ENCODE measurements around the gene ZDHHC11B.
"Not testable (repeated sequence)": the region's sequence is repeated elsewhere in the genome, so short reads cannot be mapped to it uniquely, and the experiment has no call there.

The ZDHHC11B gene

GRCh38 chr5:785181-785705, 714 bp upstream of the ZDHHC11B start:
- DNase-seq (ENCODE audit: extremely low spot score); POLR2A ChIA-PET: not testable (repeated sequence)

GRCh38 chr5:783881-784427, 575 bp downstream of the ZDHHC11B start:
- CTCF ChIA-PET; DNase-seq (ENCODE audit: extremely low spot score); POLR2A ChIA-PET: not testable (repeated sequence)
- peak; percentile 42; the same call in 1 of the 2 replicates for TF ChIP-seq L3MBTL2 (conservative IDR thresholded peaks at IDR 0.05)

More at GRCh38 chr5:785181-785705, 714 bp upstream of the ZDHHC11B start:
- CTCF ChIA-PET, result not testable (repeated sequence)

GRCh38 chr5:783049-783802, 1.3 kb downstream of the ZDHHC11B start:
- CTCF ChIA-PET; DNase-seq (ENCODE audit: extremely low spot score); POLR2A ChIA-PET: not testable (repeated sequence)

- DNase-seq (ENCODE audit: extremely low spot score); CTCF ChIA-PET; POLR2A ChIA-PET: not testable (repeated sequence)
These were observed 2.2 kb downstream of the ZDHHC11B start for GRCh38 chr5:782356-782755.

DNA sequence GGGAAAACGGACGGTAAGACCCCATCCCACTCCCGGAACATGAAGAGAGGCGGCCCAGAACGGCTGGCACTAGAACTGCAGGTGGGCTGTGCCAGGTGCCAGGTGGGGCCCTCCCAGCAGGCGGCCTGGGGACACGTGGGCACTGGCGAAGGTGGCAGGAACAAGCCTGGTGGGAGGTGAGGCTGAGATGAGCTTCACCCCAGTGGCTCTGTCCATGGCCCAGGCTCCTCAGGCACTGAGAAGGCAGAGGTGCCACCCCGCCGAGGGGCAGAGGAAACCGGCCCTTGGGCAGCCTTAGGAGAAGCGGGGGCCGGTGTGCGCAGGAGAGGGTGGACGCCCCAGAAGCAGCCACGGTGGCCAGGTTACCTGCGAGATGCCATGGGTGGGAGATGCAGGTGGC, 4.0 kb downstream of the ZDHHC11B start:
- CTCF ChIA-PET; POLR2A ChIA-PET; DNase-seq (ENCODE audit: extremely low spot score): not testable (repeated sequence)

GRCh38 chr5:778967-779366, 5.6 kb downstream of the ZDHHC11B start:
- POLR2A ChIA-PET; CTCF ChIA-PET; DNase-seq (ENCODE audit: extremely low spot score): not testable (repeated sequence)

GRCh38 chr5:778421-778820, 6.1 kb downstream of the ZDHHC11B start:
- DNase-seq (ENCODE audit: extremely low spot score); CTCF ChIA-PET; POLR2A ChIA-PET: not testable (repeated sequence)

GRCh38 chr5:777756-778161, 6.8 kb downstream of the ZDHHC11B start:
- ChIA-PET POLR2A (interaction anchor here (0.7 kb wide), 1 partner anchor 13 kb away, joined by 3 read pairs; no protein-coding TSS in a partner anchor), CTCF (no interaction called here)
- no peak for DNase-seq (ENCODE audit: extremely low spot score)
- TF ChIP-seq FOXK2 (IDR thresholded peaks at IDR 0.05) (no peak), FOXM1 (IDR thresholded peaks at IDR 0.05; ENCODE audit: borderline replicate concordance) (no peak), PKNOX1 (IDR thresholded peaks at IDR 0.05) (no peak), FOXA1 (IDR thresholded peaks at IDR 0.05) (no peak), SUZ12 (IDR thresholded peaks at IDR 0.05) (no peak), ZNF384 (IDR thresholded peaks at IDR 0.05) (no peak), BHLHE40 (IDR thresholded peaks at IDR 0.05; ENCODE audit: borderline replicate concordance) (no peak), LEF1 (IDR thresholded peaks at IDR 0.05; ENCODE audit: borderline replicate concordance) (no peak), TARDBP (IDR thresholded peaks at IDR 0.05) (no peak), ELF4 (IDR thresholded peaks at IDR 0.05) (no peak)

GRCh38 chr5:776862-777711, 7.4 kb downstream of the ZDHHC11B start:
- ChIA-PET POLR2A (interaction anchor here (0.7 kb wide), 1 partner anchor 12 kb away, joined by 3 read pairs; no protein-coding TSS in a partner anchor), CTCF (no interaction called here)
- DNase-seq (ENCODE audit: extremely low spot score), result no peak
- TF ChIP-seq FOXA1 (IDR thresholded peaks at IDR 0.05), result no peak
- no peak for TF ChIP-seq BHLHE40 (IDR thresholded peaks at IDR 0.05; ENCODE audit: borderline replicate concordance)

Data from HEK293T (cell line).